GM12872 (cell line): ENCODE measurements around the gene IFNL4.

ENCODE experiments used
- TF ChIP-seq, protein P1 (sequence below): IDR thresholded peaks from 3 replicates; pipeline ENCODE4 v1.5.1; 2011; ENCODE audit warnings: low read depth, mild to moderate bottlenecking, low read length, moderate library complexity; ENCODE audit not compliant: insufficient read depth

The IFNL4 gene

DNA sequence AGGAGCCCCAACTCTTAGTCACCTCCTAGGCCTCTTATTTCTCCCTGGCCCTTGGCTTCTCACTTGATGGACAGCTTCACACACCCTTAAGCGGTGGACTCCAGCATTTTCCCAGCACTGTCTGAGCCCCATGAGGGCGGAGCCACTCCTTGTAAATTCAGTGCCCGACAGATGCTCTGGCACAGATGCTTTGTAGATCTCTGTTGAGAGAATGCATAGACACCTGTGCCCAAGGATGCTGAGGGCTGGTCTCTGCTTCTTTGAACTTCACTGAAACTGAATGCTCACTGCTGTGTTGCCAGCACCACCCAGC is 47.9 kb downstream of the IFNL4 start:
- TF ChIP-seq, protein P1, sequence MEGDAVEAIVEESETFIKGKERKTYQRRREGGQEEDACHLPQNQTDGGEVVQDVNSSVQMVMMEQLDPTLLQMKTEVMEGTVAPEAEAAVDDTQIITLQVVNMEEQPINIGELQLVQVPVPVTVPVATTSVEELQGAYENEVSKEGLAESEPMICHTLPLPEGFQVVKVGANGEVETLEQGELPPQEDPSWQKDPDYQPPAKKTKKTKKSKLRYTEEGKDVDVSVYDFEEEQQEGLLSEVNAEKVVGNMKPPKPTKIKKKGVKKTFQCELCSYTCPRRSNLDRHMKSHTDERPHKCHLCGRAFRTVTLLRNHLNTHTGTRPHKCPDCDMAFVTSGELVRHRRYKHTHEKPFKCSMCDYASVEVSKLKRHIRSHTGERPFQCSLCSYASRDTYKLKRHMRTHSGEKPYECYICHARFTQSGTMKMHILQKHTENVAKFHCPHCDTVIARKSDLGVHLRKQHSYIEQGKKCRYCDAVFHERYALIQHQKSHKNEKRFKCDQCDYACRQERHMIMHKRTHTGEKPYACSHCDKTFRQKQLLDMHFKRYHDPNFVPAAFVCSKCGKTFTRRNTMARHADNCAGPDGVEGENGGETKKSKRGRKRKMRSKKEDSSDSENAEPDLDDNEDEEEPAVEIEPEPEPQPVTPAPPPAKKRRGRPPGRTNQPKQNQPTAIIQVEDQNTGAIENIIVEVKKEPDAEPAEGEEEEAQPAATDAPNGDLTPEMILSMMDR, result no peak

DNA sequence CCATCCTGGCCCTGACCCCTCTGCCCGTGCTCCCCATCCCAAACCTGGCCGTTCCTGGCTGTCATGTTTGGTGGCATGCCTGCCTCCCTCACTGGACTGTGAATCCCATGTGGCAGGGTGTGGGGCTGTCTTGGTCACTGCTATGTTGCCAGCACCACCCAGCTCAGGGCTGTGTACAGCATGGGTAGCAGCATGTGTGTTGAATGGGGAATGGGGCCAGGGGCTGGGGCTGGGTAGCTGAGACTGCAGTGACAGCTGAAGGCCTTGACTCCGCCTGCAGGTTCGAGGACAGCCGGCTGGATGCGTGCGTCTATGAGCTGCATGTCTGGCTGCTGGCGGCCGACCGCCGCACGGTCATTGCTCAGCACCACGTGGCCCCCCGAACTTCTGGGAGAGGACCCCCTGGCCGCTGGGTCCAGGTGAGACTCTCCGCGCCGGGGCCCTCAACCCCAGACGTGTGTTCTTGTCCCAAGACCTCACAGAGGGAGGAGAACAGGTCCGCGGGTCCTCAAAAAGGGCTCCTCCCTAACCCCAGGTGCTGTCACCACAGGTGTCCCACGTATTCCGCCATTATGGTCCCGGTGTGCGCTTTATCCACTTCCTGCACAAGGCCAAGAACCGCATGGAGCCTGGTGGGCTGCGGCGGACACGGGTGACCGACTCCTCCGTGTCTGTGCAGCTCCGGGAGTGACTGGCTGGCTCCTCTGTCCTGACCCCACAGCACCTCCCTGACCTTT is 48.4 kb downstream of the IFNL4 start:
- TF ChIP-seq, protein P1, result no peak

GRCh38 chr19:39199025-39199424 is 49.6 kb downstream of the IFNL4 start:
- TF ChIP-seq, protein P1, result no peak

GRCh38 chr19:39197808-39198207 is 50.8 kb downstream of the IFNL4 start:
- TF ChIP-seq, protein P1, result no peak

- TF ChIP-seq, protein P1, result no peak
Measured at GRCh38 chr19:39196860-39197562, 51.6 kb downstream of the IFNL4 start, which contains the start of gene NCCRP1. TSS of gene NCCRP1 (plus strand) at chr19:39196964. CDS start at chr19:39196983, 19 bp downstream.

GRCh38 chr19:39196320-39196719 is 52.3 kb downstream of the IFNL4 start:
- TF ChIP-seq, protein P1, result no peak
